ENCODE data around the gene MYO7B. TPM values are rescaled to one million over a fixed set of nuclear protein-coding genes. Genes with fewer than 3 reads are reported as not detected.
A peak's percentile ranks its signal among the peaks of the same experiment; 100 is the strongest.

The MYO7B gene
- total and polyA plus RNA-seq, 9 of the 15 experiments (the other 6 are each of a cell fraction or from before 2014, with no cell fraction given): 0.08 TPM; not detected in 8

GRCh38 chr2:127672341-127673224 is 137.1 kb downstream of the MYO7B start:
- H3K4me2 ChIP-seq (ENCODE audit: insufficient read depth, low read length): no peak overlapping the region
- in situ Hi-C loops (cut with MboI): no loop called here
- CTCF ChIA-PET (ENCODE audit: low intra/inter-chr PET ratio): no interaction called here
- FAIRE-seq: no peak
- H2AFZ ChIP-seq (ENCODE audit: low read depth, low read length): no peak overlapping the region
- no peak for DNase-seq (ENCODE audit: extremely low read depth in 1 of 4, low spot score in 3 of 4)
- POLR2A ChIA-PET: no interaction called here
- H3K4me1 ChIP-seq (replicated peaks in 1 of 2; ENCODE audit: control insufficient read depth in 2 of 2, insufficient read depth in 2 of 2, low read length in 2 of 2): peaks cover 0 to 17% of the 10 kb centered on the region in 2 experiments; a peak in 2 of 5 replicates
- 1% methylated on average over 18 of the region's 20 CpGs for WGBS (ENCODE audit: insufficient coverage, low coverage, missing lambda C conversion rate)
- H3K9ac ChIP-seq (ENCODE audit: insufficient read depth in 1 of 2, low read depth in 2 of 2, low read length in 2 of 2): no peak overlapping the region; a peak in 1 of 4 replicates
- ATAC-seq: peak; percentile 26; the same call in 2 of the 3 replicates
- peaks cover 57 to 66% of the 10 kb centered on the region in 2 experiments for H3K27me3 ChIP-seq (ENCODE audit: control insufficient read depth in 2 of 2, insufficient read depth in 2 of 2, low read length in 2 of 2)
- H3K4me3 ChIP-seq: no peak overlapping the region
- no TSS peak for BruUV-seq (replicated peaks)
- no peak overlapping the region for H3K27ac ChIP-seq (ENCODE audit: extremely low read depth, low read depth, low read length)
- H3K9me3 ChIP-seq (replicated peaks; ENCODE audit: control insufficient read depth, insufficient read depth, low read depth, low read length): no peaks in the 10 kb centered on the region
- peaks cover 3% of the 10 kb centered on the region for H3K9me1 ChIP-seq (ENCODE audit: control insufficient read depth, insufficient read depth, low read length)
- H3K36me3 ChIP-seq (ENCODE audit: control insufficient read depth, insufficient read depth, low read length): no peaks in the 10 kb centered on the region
- intact Hi-C loops (cut with micrococcal nuclease): no loop called here
- H4K20me1 ChIP-seq (replicated peaks; ENCODE audit: control insufficient read depth, insufficient read depth, low read length): 0 out of 2 replicates have a peak, but pooled peaks cover 7% of the 10 kb centered on the region
- no peaks in the 10 kb centered on the region for H3K79me2 ChIP-seq (ENCODE audit: control insufficient read depth, insufficient read depth, low read length)
- TF ChIP-seq ILK (tag; IDR thresholded peaks at IDR 0.05; ENCODE audit: borderline replicate concordance, low read depth): no peak
- no peak for TF ChIP-seq MCM2 (IDR thresholded peaks at IDR 0.05; ENCODE audit: low read depth)
- no peak for TF ChIP-seq ZFP36 (IDR thresholded peaks at IDR 0.05; ENCODE audit: low read depth, low read length, partially characterized antibody)
- TF ChIP-seq MBD2 (IDR thresholded peaks at IDR 0.05; ENCODE audit: borderline replicate concordance, low read depth): no peak
- no peak for TF ChIP-seq ZNF12 (CRISPR knock-in tag; IDR thresholded peaks at IDR 0.05)
- no peak for TF ChIP-seq CCNT2 (IDR thresholded peaks at IDR 0.05; ENCODE audit: borderline replicate concordance, extremely low read depth, insufficient read length, low read depth, low read length)
- no peak for TF ChIP-seq TEAD4 (IDR thresholded peaks at IDR 0.05; ENCODE audit: low read length)
- TF ChIP-seq TEAD4 (CRISPR knock-in tag; IDR thresholded peaks at IDR 0.05; ENCODE audit: borderline replicate concordance): no peak
- TF ChIP-seq HCFC1 (IDR thresholded peaks at IDR 0.05; ENCODE audit: low read depth, low read length): no peak
- no peak for TF ChIP-seq U2AF1 (optimal IDR thresholded peaks at IDR 0.05; ENCODE audit: low read depth, low read length)
- TF ChIP-seq ARID2 (IDR thresholded peaks at IDR 0.05): no peak
- no peak for TF ChIP-seq CHCHD3 (CRISPR knock-in tag; IDR thresholded peaks at IDR 0.05)
- TF ChIP-seq E2F4 (CRISPR knock-in tag; IDR thresholded peaks at IDR 0.05; ENCODE audit: low read depth): no peak
- no peak for TF ChIP-seq STAT6 (CRISPR knock-in tag; IDR thresholded peaks at IDR 0.05)
- no peak for TF ChIP-seq TSC22D4 (tag; IDR thresholded peaks at IDR 0.05)

Measured in K562 (cell line).